Measurements from ENCODE around the gene AGAP1. TPM values are rescaled to one million over a fixed set of nuclear protein-coding genes. Genes with fewer than 3 reads are reported as not detected.

The AGAP1 gene
- total RNA-seq, 6 experiments from 2014 or later = 14.1 to 16.0 (median 15.1) TPM

DNA sequence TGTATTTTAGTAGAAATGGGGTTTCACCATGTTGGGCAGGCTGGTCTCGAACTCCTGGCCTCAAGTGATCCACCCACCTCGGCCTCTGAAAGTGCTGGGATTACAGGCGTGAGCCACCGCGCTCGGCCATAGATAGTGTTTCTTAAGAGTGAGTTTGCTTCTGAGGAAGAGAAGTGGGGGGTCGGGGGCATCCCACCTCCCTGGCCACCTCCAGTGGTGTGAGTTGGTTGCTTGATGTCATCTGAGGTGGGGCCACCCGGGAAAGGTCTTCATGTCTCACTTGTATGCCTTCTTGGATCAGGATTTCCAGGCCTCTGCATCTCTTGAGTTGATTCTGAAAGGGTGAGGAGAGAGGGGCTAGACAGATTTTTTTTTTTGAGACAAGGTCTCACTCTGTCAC lies 57.1 kb downstream of the AGAP1 start:
- H3K27me3 Mint-ChIP-seq (ENCODE audit: insufficient read depth) = peaks cover 2% of the 10 kb centered on the region
- H3K36me3 Mint-ChIP-seq (ENCODE audit: low read depth) = no peaks in the 10 kb centered on the region
- no peak for DNase-seq
- no peak overlapping the region for H3K27ac Mint-ChIP-seq
- no peaks in the 10 kb centered on the region for H3K9me3 Mint-ChIP-seq
- H3K4me1 Mint-ChIP-seq (ENCODE audit: low read depth) = peaks cover 9% of the 10 kb centered on the region; the same call in 1 of the 2 replicates
- TF ChIP-seq, protein P1, sequence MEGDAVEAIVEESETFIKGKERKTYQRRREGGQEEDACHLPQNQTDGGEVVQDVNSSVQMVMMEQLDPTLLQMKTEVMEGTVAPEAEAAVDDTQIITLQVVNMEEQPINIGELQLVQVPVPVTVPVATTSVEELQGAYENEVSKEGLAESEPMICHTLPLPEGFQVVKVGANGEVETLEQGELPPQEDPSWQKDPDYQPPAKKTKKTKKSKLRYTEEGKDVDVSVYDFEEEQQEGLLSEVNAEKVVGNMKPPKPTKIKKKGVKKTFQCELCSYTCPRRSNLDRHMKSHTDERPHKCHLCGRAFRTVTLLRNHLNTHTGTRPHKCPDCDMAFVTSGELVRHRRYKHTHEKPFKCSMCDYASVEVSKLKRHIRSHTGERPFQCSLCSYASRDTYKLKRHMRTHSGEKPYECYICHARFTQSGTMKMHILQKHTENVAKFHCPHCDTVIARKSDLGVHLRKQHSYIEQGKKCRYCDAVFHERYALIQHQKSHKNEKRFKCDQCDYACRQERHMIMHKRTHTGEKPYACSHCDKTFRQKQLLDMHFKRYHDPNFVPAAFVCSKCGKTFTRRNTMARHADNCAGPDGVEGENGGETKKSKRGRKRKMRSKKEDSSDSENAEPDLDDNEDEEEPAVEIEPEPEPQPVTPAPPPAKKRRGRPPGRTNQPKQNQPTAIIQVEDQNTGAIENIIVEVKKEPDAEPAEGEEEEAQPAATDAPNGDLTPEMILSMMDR (IDR thresholded peaks at IDR 0.05) = no peak
- no peak overlapping the region for H3K4me3 Mint-ChIP-seq

DNA sequence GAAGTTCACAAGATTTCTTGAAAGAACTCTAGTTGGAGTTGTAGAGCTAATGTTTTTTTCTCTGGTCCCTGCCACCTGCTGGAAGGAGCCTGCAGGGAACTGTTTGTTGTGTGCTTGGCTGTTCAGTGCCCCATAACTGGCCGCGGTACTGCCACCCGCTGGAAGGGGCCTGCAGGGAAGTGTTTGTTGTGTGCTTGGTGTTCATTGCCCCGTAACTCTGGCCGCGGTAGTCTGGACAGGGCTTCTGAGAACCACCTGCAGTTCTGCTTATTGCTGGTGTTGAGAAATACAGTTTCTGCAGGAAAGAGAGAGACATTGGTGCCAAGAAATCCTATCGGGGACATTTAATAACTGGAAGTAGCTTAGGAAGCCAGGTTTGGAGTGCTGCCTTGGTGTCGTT lies 58.1 kb downstream of the AGAP1 start:
- TF ChIP-seq, protein P1 (IDR thresholded peaks at IDR 0.05) = peak; percentile 80
- Mint-ChIP-seq H3K27me3 (ENCODE audit: insufficient read depth) (no peaks in the 10 kb centered on the region; the same call in 1 of the 2 replicates), H3K9me3 (no peaks in the 10 kb centered on the region), H3K27ac (no peak overlapping the region), H3K4me1 (ENCODE audit: low read depth) (peaks cover 9% of the 10 kb centered on the region; the same call in 1 of the 2 replicates), H3K36me3 (ENCODE audit: low read depth) (no peaks in the 10 kb centered on the region), H3K4me3 (no peak overlapping the region)
- DNase-seq = peak; percentile 81

DNA sequence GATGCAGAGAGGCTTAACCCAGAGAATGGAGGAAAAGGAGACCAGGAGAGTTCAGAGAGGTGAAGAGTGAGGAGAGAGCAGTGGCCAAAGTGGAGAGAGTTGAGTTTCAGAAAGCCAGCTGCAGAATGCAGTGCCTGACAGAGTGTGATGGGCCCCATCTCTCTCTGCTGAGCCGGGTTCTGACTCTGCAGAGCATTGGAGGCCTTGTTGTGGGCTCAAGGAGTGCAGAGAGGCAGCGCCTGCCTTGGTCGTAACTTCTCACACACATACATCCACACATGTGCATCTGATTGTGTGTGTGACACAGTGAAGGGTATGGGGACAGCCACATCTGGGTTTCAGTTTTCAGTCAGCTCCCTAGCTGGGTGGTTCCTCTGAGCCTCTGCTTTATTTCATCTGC lies 58.8 kb downstream of the AGAP1 start:
- Mint-ChIP-seq H3K36me3 (ENCODE audit: low read depth) (no peaks in the 10 kb centered on the region), H3K27ac (no peak overlapping the region), H3K4me3 (no peak overlapping the region), H3K4me1 (ENCODE audit: low read depth) (peaks cover 9% of the 10 kb centered on the region; the same call in 1 of the 2 replicates), H3K9me3 (no peaks in the 10 kb centered on the region), H3K27me3 (ENCODE audit: insufficient read depth) (no peaks in the 10 kb centered on the region; the same call in 1 of the 2 replicates)
- TF ChIP-seq, protein P1 (IDR thresholded peaks at IDR 0.05) = no peak
- no peak for DNase-seq

DNA sequence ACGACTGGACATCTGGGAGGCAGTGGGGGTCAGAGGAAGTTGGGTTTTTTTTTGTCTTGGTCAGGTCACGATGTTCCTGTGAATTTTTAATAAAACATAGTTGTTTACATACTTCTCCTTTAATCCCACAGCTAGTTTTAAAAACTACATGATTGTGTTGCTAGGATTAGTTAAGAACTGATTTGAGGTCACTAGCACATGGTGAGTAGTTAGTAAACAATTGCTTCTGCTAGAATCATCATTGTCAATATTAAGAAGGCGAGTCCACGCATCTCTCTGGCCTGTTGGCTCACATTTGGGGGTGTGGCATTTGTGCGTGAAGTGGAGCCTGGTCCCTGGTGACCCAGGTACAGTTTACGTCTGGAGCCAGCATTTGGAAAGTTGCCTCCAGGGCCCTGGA lies 59.4 kb downstream of the AGAP1 start:
- H3K36me3 Mint-ChIP-seq (ENCODE audit: low read depth) = no peaks in the 10 kb centered on the region
- TF ChIP-seq, protein P1 (IDR thresholded peaks at IDR 0.05) = no peak
- H3K27ac Mint-ChIP-seq = no peak overlapping the region
- no peaks in the 10 kb centered on the region; the same call in 1 of the 2 replicates for H3K27me3 Mint-ChIP-seq (ENCODE audit: insufficient read depth)
- no peak for DNase-seq
- no peak overlapping the region for H3K4me3 Mint-ChIP-seq
- no peaks in the 10 kb centered on the region for H3K9me3 Mint-ChIP-seq
- H3K4me1 Mint-ChIP-seq (ENCODE audit: low read depth) = peaks cover 9% of the 10 kb centered on the region; the same call in 1 of the 2 replicates

DNA sequence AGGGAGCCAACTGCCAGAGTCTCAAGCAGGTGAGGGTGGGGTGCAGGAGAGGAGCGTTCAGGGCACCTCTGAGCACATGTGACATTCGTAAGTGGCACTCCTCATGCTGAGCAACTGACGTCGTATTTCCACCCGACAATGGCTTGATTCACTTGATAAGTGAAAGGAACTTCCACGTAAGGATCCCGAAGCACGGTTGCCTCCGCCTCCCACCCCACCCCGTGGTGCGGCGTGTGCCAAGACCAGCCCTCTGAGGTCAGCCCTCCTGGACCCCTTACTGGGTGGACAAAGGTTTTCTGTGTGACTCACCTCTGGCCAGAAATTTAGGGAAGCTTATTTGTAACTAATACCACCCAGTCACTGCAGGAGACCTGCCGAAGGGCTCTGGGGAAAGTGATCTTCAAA lies 59.9 kb downstream of the AGAP1 start:
- DNase-seq = no peak
- TF ChIP-seq, protein P1 (IDR thresholded peaks at IDR 0.05) = no peak
- Mint-ChIP-seq H3K27ac (no peak overlapping the region), H3K9me3 (no peaks in the 10 kb centered on the region), H3K27me3 (ENCODE audit: insufficient read depth) (no peaks in the 10 kb centered on the region; the same call in 1 of the 2 replicates), H3K36me3 (ENCODE audit: low read depth) (no peaks in the 10 kb centered on the region), H3K4me1 (ENCODE audit: low read depth) (peaks cover 9% of the 10 kb centered on the region; the same call in 1 of the 2 replicates), H3K4me3 (no peak overlapping the region)

Data from HFFc6 (cell line).